Measurements from ENCODE around the gene FGR.

GRCh38 chr1:27569088-27569460 is 65.9 kb downstream of the FGR start:
- TF ChIP-seq CTCF (IDR thresholded peaks at IDR 0.05) (no peak), POLR2A (IDR thresholded peaks at IDR 0.05) (no peak)

Measured in heart left ventricle (tissue), 13 donors.